Endodermal cell (in vitro differentiated cells): Measurements from ENCODE around the gene TOM1L1. TPM values are rescaled to one million over a fixed set of nuclear protein-coding genes. Genes with fewer than 3 reads are reported as not detected.

Experiments used
- DNase-seq: peaks from one replicate; pipeline ENCODE4 v3.0.0-alpha.2; 2017
- H3K27ac ChIP-seq: 2 replicates; pipeline ENCODE4 v1.5.1; 2013; ENCODE audit warnings: mild to moderate bottlenecking, low read depth, low read length, moderate library complexity
- H3K27me3 ChIP-seq: 2 replicates; pipeline ENCODE4 v1.6.1; 2013; ENCODE audit warnings: mild to moderate bottlenecking, low read length, moderate library complexity; ENCODE audit not compliant: insufficient read depth, control insufficient read depth, poor library complexity, severe bottlenecking
- H3K36me3 ChIP-seq: 2 replicates; pipeline ENCODE4 v1.7.0; 2013; ENCODE audit warnings: mild to moderate bottlenecking, low read length, moderate library complexity; ENCODE audit not compliant: control insufficient read depth, insufficient read depth
- H3K4me1 ChIP-seq: one replicate; pipeline ENCODE4 v1.7.0; 2013; ENCODE audit warnings: low read length; ENCODE audit not compliant: control insufficient read depth, insufficient read depth
- H3K4me3 ChIP-seq: 2 replicates; pipeline ENCODE4 v1.5.1; 2013; ENCODE audit warnings: mild to moderate bottlenecking, low read length, moderate library complexity
- H3K9ac ChIP-seq: 2 replicates; pipeline ENCODE4 v1.6.1; 2013; ENCODE audit warnings: mild to moderate bottlenecking, low read length, moderate library complexity; ENCODE audit not compliant: poor library complexity, severe bottlenecking; ENCODE audit errors: extremely low read depth
- H3K9me3 ChIP-seq: 2 replicates; pipeline ENCODE4 v1.6.1; 2013; ENCODE audit warnings: mild to moderate bottlenecking, low read length, moderate library complexity; ENCODE audit not compliant: control insufficient read depth
- H3K27ac Mint-ChIP-seq: 2 replicates; pipeline ENCODE4 v1.8.0; 2020; ENCODE audit warnings: mixed read lengths
- H3K27me3 Mint-ChIP-seq: 2 replicates; pipeline ENCODE4 v1.8.0; 2021; ENCODE audit warnings: mild to moderate bottlenecking, mixed read lengths; ENCODE audit not compliant: insufficient read depth
- H3K36me3 Mint-ChIP-seq: 2 replicates; pipeline ENCODE4 v1.8.0; 2020; ENCODE audit warnings: low read depth, mixed read lengths
- H3K4me1 Mint-ChIP-seq: 2 replicates; pipeline ENCODE4 v1.8.0; 2020; ENCODE audit warnings: mixed read lengths
- H3K4me3 Mint-ChIP-seq: 2 replicates; pipeline ENCODE4 v1.8.0; 2020; ENCODE audit warnings: mild to moderate bottlenecking, moderate library complexity, mixed read lengths
- H3K9me3 Mint-ChIP-seq: 2 replicates; pipeline ENCODE4 v1.8.0; 2020; ENCODE audit warnings: mild to moderate bottlenecking, mixed read lengths
- WGBS, 2 experiments: methylation state at CpG; one replicate each; pipeline versions ENCODE4 v1.1.5 to v1.1.7; 2013; ENCODE audit warnings: missing lambda C conversion rate in 2 of 2, mixed read lengths in 1 of 2; ENCODE audit not compliant: insufficient coverage in 1 of 2, insufficient read length in 1 of 2; 5-methylcytosine and 5-hydroxymethylcytosine counted together
- total RNA-seq, 2 donors: library from RNA; stranded (reverse); fragmentation: NEBNext Ultra II Directional in 1 of 2; extraction: Animal tissue kit (Norgen Biotek cat#: 25700) in 1 of 2; gene quantifications; 2 replicates in 1 of 2; 3 replicates in 1 of 2; pipeline ENCODE4 v1.2.1, GENCODE V29; 2021
- TF ChIP-seq, protein P1 (sequence below): fragments of 200-600 bp; sonication (generic); conservative IDR thresholded peaks from 2 replicates; pipeline ENCODE4 v1.5.0; 2021; ENCODE audit warnings: antibody characterized with exemption, mild to moderate bottlenecking

TOM1L1 gene
- total RNA-seq, 2 donors from 2014 or later, result 54.9 to 55.6 TPM

DNA sequence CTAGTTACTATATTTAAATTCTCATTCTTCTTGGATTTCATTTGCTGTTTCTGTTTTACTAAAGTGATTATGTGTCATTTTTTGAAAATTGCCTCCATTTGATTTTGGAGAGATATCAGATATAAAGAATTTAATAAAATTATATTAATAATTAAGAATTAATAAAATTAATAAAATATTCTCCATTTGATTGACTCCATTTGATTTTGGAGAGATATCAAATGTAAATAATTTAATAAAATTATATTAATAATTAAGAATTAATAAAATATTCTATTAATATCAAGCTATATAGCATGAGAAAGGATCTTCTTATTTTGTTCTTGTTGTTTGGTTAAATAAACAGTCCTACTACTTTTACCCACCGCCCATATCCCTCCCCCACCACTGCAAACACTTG is 90.9 kb downstream of the TOM1L1 start:
- peaks cover 3% of the 10 kb centered on the region for H3K36me3 Mint-ChIP-seq

DNA sequence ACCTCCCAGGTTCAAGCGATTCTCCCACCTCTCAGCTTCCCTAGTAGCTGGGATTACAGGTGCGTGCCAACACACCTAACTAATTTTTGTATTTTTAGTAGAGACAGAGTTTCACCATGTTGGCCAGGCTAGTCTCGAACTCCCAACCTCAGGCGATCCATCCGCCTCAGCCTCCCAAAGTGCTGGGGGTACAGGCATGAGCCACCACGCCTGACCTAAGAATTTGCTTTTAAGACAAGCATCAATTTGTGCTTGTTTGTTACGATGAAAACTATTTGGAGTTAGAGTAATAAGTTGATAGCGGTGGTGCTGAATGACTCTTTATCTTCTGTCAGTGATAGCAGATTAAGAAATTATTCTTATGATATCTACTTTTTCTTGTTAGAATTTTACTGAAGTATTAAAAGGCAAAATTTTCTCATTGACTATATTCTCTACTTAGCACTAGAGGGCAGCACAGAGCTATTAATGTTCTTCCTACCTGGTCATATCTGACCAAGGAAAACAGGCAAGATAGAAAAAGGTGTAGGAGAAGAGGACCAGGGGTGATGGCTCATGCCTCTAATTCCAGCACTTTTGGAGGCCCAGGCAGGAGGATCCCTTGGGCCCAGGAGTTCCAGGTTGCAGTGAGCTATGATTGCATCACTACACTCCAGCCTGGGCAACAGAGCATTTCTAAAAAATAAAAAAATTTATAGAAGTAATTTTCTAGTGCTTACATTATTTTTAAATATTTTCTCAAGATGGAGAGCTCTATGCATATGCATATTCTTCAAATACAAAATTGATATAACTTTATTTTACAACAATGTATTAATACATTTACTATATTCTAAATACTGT is 92.4 kb downstream of the TOM1L1 start:
- Mint-ChIP-seq H3K27ac (no peak overlapping the region), H3K36me3 (no peaks in the 10 kb centered on the region), H3K4me1 (no peaks in the 10 kb centered on the region), H3K4me3 (no peak overlapping the region), H3K9me3 (no peaks in the 10 kb centered on the region), H3K27me3 (no peaks in the 10 kb centered on the region)
- WGBS, 2 experiments, result 87 to 91% methylated on average over 5 to 7 of the region's 8 CpGs
- TF ChIP-seq, protein P1, sequence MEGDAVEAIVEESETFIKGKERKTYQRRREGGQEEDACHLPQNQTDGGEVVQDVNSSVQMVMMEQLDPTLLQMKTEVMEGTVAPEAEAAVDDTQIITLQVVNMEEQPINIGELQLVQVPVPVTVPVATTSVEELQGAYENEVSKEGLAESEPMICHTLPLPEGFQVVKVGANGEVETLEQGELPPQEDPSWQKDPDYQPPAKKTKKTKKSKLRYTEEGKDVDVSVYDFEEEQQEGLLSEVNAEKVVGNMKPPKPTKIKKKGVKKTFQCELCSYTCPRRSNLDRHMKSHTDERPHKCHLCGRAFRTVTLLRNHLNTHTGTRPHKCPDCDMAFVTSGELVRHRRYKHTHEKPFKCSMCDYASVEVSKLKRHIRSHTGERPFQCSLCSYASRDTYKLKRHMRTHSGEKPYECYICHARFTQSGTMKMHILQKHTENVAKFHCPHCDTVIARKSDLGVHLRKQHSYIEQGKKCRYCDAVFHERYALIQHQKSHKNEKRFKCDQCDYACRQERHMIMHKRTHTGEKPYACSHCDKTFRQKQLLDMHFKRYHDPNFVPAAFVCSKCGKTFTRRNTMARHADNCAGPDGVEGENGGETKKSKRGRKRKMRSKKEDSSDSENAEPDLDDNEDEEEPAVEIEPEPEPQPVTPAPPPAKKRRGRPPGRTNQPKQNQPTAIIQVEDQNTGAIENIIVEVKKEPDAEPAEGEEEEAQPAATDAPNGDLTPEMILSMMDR, result peak; percentile 82
- Histone ChIP-seq H3K4me1 (no peaks in the 10 kb centered on the region), H3K9me3 (no peaks in the 10 kb centered on the region), H3K4me3 (no peak overlapping the region), H3K36me3 (peaks cover 5% of the 10 kb centered on the region), H3K9ac (no peak overlapping the region), H3K27ac (no peak overlapping the region), H3K27me3 (no peaks in the 10 kb centered on the region)
- DNase-seq, result no peak

More for the DNA sequence above, 90.9 kb downstream of the TOM1L1 start:
- H3K27me3 Mint-ChIP-seq, result no peaks in the 10 kb centered on the region
- no peak overlapping the region for H3K27ac Mint-ChIP-seq
- H3K4me3 Mint-ChIP-seq, result no peak overlapping the region
- WGBS, 2 experiments, result no CpG with 5 or more reads among the region's 1 CpG
- no peak overlapping the region for H3K27ac ChIP-seq
- no peaks in the 10 kb centered on the region for H3K4me1 ChIP-seq
- H3K4me1 Mint-ChIP-seq, result no peaks in the 10 kb centered on the region
- H3K9me3 Mint-ChIP-seq, result no peaks in the 10 kb centered on the region
- no peaks in the 10 kb centered on the region for H3K27me3 ChIP-seq
- H3K36me3 ChIP-seq, result peaks cover 5% of the 10 kb centered on the region
- H3K9me3 ChIP-seq, result no peaks in the 10 kb centered on the region
- H3K9ac ChIP-seq, result no peak overlapping the region
- no peak for DNase-seq
- H3K4me3 ChIP-seq, result no peak overlapping the region
- TF ChIP-seq, protein P1, result no peak

DNA sequence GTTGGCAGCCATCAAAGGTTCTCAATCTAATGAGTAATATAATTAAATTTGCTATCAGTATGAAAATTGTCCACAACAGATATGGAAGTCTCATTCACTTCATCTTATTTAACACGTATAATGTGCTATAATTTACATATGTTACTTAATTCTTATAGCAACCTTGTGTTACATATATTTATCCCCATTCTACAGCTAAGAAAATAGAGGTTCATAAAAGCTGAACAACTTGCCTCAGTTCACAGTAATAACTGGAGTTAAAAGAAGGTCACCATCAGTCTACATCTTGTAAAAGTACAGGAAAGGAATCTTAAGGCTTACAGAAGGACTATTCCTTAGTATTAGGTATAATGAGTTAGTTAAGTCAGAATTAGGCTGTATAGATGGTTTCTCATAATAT is 95.8 kb downstream of the TOM1L1 start:
- H3K36me3 Mint-ChIP-seq, result peaks cover 8% of the 10 kb centered on the region
- Histone ChIP-seq H3K36me3 (peaks cover 11% of the 10 kb centered on the region), H3K27ac (no peak overlapping the region), H3K9me3 (no peaks in the 10 kb centered on the region), H3K27me3 (no peaks in the 10 kb centered on the region), H3K4me1 (no peaks in the 10 kb centered on the region), H3K9ac (no peak overlapping the region), H3K4me3 (no peak overlapping the region)
- H3K27me3 Mint-ChIP-seq, result no peaks in the 10 kb centered on the region
- no peaks in the 10 kb centered on the region for H3K9me3 Mint-ChIP-seq
- H3K4me1 Mint-ChIP-seq, result no peaks in the 10 kb centered on the region
- TF ChIP-seq, protein P1, result no peak
- no peak overlapping the region for H3K4me3 Mint-ChIP-seq
- WGBS, 2 experiments, result no CpG with 5 or more reads among the region's 1 CpG
- DNase-seq, result no peak
- no peak overlapping the region for H3K27ac Mint-ChIP-seq
